H9 (cell line): ENCODE results near the gene ANKRD13B. TPM values are rescaled to one million over a fixed set of nuclear protein-coding genes. Genes with fewer than 3 reads are reported as not detected.

Source experiments
- DNase-seq: peaks from one replicate; pipeline ENCODE4 v3.0.0-alpha.2; 2017
- H2AFZ ChIP-seq: one replicate; pipeline ENCODE4 v1.6.1; 2013; ENCODE audit warnings: mild to moderate bottlenecking, low read length, control low read depth, moderate library complexity
- H2AK5ac ChIP-seq: 2 replicates; pipeline ENCODE4 v1.6.1; 2013; ENCODE audit warnings: low read length, control low read depth, mixed read lengths; ENCODE audit not compliant: insufficient read length
- H2BK120ac ChIP-seq: one replicate; pipeline ENCODE4 v1.6.1; 2013; ENCODE audit warnings: low read depth, mild to moderate bottlenecking, low read length, control low read depth, inconsistent platforms; ENCODE audit not compliant: poor library complexity, severe bottlenecking
- H2BK12ac ChIP-seq: 2 replicates; pipeline ENCODE4 v1.6.1; 2013; ENCODE audit warnings: low read length, control low read depth, mixed read lengths, low read depth; ENCODE audit not compliant: insufficient read length
- H2BK15ac ChIP-seq: 2 replicates; pipeline ENCODE4 v1.6.1; 2013; ENCODE audit warnings: low read depth, low read length, control low read depth
- H2BK20ac ChIP-seq: one replicate; pipeline ENCODE4 v1.6.1; 2013; ENCODE audit warnings: low read depth, mild to moderate bottlenecking, low read length, control low read depth, inconsistent platforms; ENCODE audit not compliant: poor library complexity, severe bottlenecking
- H2BK5ac ChIP-seq: 2 replicates; pipeline ENCODE4 v1.6.1; 2013; ENCODE audit warnings: low read length, control low read depth, mixed read lengths; ENCODE audit not compliant: insufficient read length
- H3K14ac ChIP-seq: 2 replicates; pipeline ENCODE4 v1.6.1; 2013; ENCODE audit warnings: low read length, control low read depth; ENCODE audit not compliant: insufficient read depth
- H3K18ac ChIP-seq: 2 replicates; pipeline ENCODE4 v1.6.1; 2013; ENCODE audit warnings: low read depth, mild to moderate bottlenecking, mixed read lengths, low read length, control low read depth; ENCODE audit not compliant: insufficient read length
- H3K23ac ChIP-seq: 2 replicates; pipeline ENCODE4 v1.6.1; 2013; ENCODE audit warnings: low read length, control low read depth, mixed read lengths, low read depth; ENCODE audit not compliant: insufficient read length
- H3K23me2 ChIP-seq: 2 replicates; pipeline ENCODE4 v1.6.1; 2013; ENCODE audit warnings: low read depth, mild to moderate bottlenecking, mixed read lengths, low read length, control low read depth; ENCODE audit not compliant: insufficient read length, poor library complexity, severe bottlenecking
- H3K27ac ChIP-seq: 2 replicates; pipeline ENCODE4 v1.5.1; 2013; ENCODE audit warnings: low read length, control low read depth, mixed read lengths, low read depth; ENCODE audit not compliant: insufficient read length
- H3K27me3 ChIP-seq: 2 replicates; pipeline ENCODE4 v1.6.1; 2013; ENCODE audit warnings: low read length, control low read depth, inconsistent platforms; ENCODE audit not compliant: insufficient read depth
- H3K4ac ChIP-seq: 2 replicates; pipeline ENCODE4 v1.6.1; 2013; ENCODE audit warnings: low read depth, mild to moderate bottlenecking, control low read depth, inconsistent platforms, low read length, moderate library complexity
- H3K4me1 ChIP-seq: 2 replicates; pipeline ENCODE4 v1.6.1; 2013; ENCODE audit warnings: low read length, control low read depth, inconsistent platforms; ENCODE audit not compliant: insufficient read depth
- H3K4me2 ChIP-seq: 2 replicates; pipeline ENCODE4 v1.6.1; 2013; ENCODE audit warnings: low read length, control low read depth, mixed read lengths; ENCODE audit not compliant: insufficient read length, insufficient read depth
- H3K56ac ChIP-seq: 2 replicates; pipeline ENCODE4 v1.6.1; 2013; ENCODE audit warnings: low read depth, mild to moderate bottlenecking, mixed read lengths, low read length, control low read depth; ENCODE audit not compliant: insufficient read length
- H3K79me1 ChIP-seq: 2 replicates; pipeline ENCODE4 v1.6.1; 2013; ENCODE audit warnings: low read depth, mild to moderate bottlenecking, moderate library complexity, low read length, control low read depth, inconsistent platforms; ENCODE audit not compliant: insufficient read depth, poor library complexity, severe bottlenecking
- H3K79me2 ChIP-seq: 2 replicates; pipeline ENCODE4 v1.6.1; 2013; ENCODE audit warnings: low read length, control low read depth, inconsistent platforms; ENCODE audit not compliant: insufficient read depth
- H3K9ac ChIP-seq: 2 replicates; pipeline ENCODE4 v1.6.1; 2013; ENCODE audit warnings: low read length, control low read depth, mixed read lengths; ENCODE audit not compliant: insufficient read length; ENCODE audit errors: extremely low read depth
- H3K9me3 ChIP-seq: one replicate; pipeline ENCODE4 v1.6.1; 2013; ENCODE audit warnings: low read depth, low read length, inconsistent platforms; ENCODE audit not compliant: control insufficient read depth
- H3T11ph ChIP-seq: one replicate; pipeline ENCODE4 v1.6.1; 2013; ENCODE audit warnings: mild to moderate bottlenecking, low read length, control low read depth, inconsistent platforms
- H4K20me1 ChIP-seq: one replicate; pipeline ENCODE4 v1.6.1; 2013; ENCODE audit not compliant: control insufficient read depth, insufficient read length, insufficient read depth
- H4K5ac ChIP-seq: 2 replicates; pipeline ENCODE4 v1.6.1; 2013; ENCODE audit warnings: low read depth, mild to moderate bottlenecking, mixed read lengths, low read length, control low read depth; ENCODE audit not compliant: insufficient read length
- H4K8ac ChIP-seq: replicated peaks from 2 replicates; pipeline ENCODE4 v1.6.1; 2013; ENCODE audit warnings: low read length, control low read depth, mixed read lengths, low read depth; ENCODE audit not compliant: insufficient read length
- H4K91ac ChIP-seq: 2 replicates; pipeline ENCODE4 v1.6.1; 2013; ENCODE audit warnings: low read depth, mild to moderate bottlenecking, moderate library complexity, mixed read lengths, low read length, control low read depth; ENCODE audit not compliant: insufficient read length
- H3K27ac Mint-ChIP-seq, 3 experiments: 2 replicates in 2 of 3; 3 replicates in 1 of 3; pipeline ENCODE4 v1.8.0; 2020 to 2021; ENCODE audit warnings: mixed read lengths in 3 of 3, mild to moderate bottlenecking in 1 of 3, moderate library complexity in 1 of 3
- H3K27me3 Mint-ChIP-seq: 2 replicates; pipeline ENCODE4 v1.8.0; 2021; ENCODE audit warnings: low read depth, mild to moderate bottlenecking, moderate library complexity, mixed read lengths
- H3K36me3 Mint-ChIP-seq, 3 experiments: 2 replicates in 2 of 3; 3 replicates in 1 of 3; pipeline ENCODE4 v1.8.0; 2020 to 2021; ENCODE audit warnings: low read depth in 3 of 3, mixed read lengths in 3 of 3; ENCODE audit not compliant: insufficient read depth in 1 of 3
- H3K4me1 Mint-ChIP-seq, 2 experiments: 2 replicates each; pipeline ENCODE4 v1.8.0; 2020; ENCODE audit warnings: mixed read lengths in 2 of 2
- H3K4me3 Mint-ChIP-seq, 2 experiments: 2 replicates in 1 of 2; 3 replicates in 1 of 2; pipeline ENCODE4 v1.8.0; 2020 to 2021; ENCODE audit warnings: mild to moderate bottlenecking in 2 of 2, mixed read lengths in 2 of 2, moderate library complexity in 1 of 2
- H3K9me3 Mint-ChIP-seq, 2 experiments: 2 replicates in 1 of 2; 3 replicates in 1 of 2; pipeline ENCODE4 v1.8.0; 2020; ENCODE audit warnings: mild to moderate bottlenecking in 2 of 2, mixed read lengths in 2 of 2, moderate library complexity in 1 of 2
- WGBS: extraction: QIAGEN DNeasy Blood & Tissue Kit; methylation state at CpG from one replicate; pipeline ENCODE4 v1.1.7; 2013; ENCODE audit warnings: missing lambda C conversion rate, low lambda C conversion rate, mixed read lengths; ENCODE audit not compliant: insufficient read length; ENCODE audit errors: extremely low coverage; 5-methylcytosine and 5-hydroxymethylcytosine counted together
- total RNA-seq: library from RNA; stranded (reverse); gene quantifications from 2 replicates; pipeline ENCODE4 v1.2.1, GENCODE V29; 2021
- TF ChIP-seq, protein P1 (sequence below): fragments of 200-600 bp; sonication (generic); conservative IDR thresholded peaks from 3 replicates; pipeline ENCODE4 v1.8.0; 2021; ENCODE audit warnings: antibody characterized with exemption, mild to moderate bottlenecking

The ANKRD13B gene
- total RNA-seq, 1 experiment from 2014 or later = 24.2 TPM

- Histone ChIP-seq H3K14ac (no peak overlapping the region), H2BK20ac (no peak overlapping the region), H2BK120ac (no peak overlapping the region), H2AFZ (no peak overlapping the region), H3K9ac (no peak overlapping the region), H3K27ac (no peak overlapping the region), H4K91ac (no peak overlapping the region), H3K27me3 (peaks cover 11% of the 10 kb centered on the region), H3K9me3 (no peaks in the 10 kb centered on the region), H3T11ph (no peak overlapping the region), H3K4ac (no peak overlapping the region), H3K4me1 (peaks cover 3% of the 10 kb centered on the region; the same call in 1 of the 2 replicates), H2BK12ac (no peak overlapping the region), H4K20me1 (no peaks in the 10 kb centered on the region), H3K18ac (no peak overlapping the region), H3K79me1 (no peaks in the 10 kb centered on the region), H4K8ac (no peak overlapping the region), H3K23ac (no peak overlapping the region), H3K56ac (no peak overlapping the region), H3K79me2 (no peaks in the 10 kb centered on the region), H3K4me2 (peak overlapping the region; percentile 26), H3K23me2 (peaks cover 20% of the 10 kb centered on the region), H4K5ac (no peak overlapping the region), H2BK5ac (no peak overlapping the region), H2AK5ac (no peak overlapping the region), H2BK15ac (no peak overlapping the region)
- WGBS = no CpG with 5 or more reads among the region's 22 CpGs
- Mint-ChIP-seq H3K36me3 (no peaks in the 10 kb centered on the region; a peak in 1 of 7 replicates), H3K27ac (no peak overlapping the region), H3K4me3 (peak overlapping the region in 1 of 2 experiments; percentile 70; a peak in 3 of 5 replicates), H3K9me3 (no peaks in the 10 kb centered on the region), H3K4me1 (peaks cover 42 to 77% of the 10 kb centered on the region in 2 experiments), H3K27me3 (peaks cover 87% of the 10 kb centered on the region)
- TF ChIP-seq, protein P1, sequence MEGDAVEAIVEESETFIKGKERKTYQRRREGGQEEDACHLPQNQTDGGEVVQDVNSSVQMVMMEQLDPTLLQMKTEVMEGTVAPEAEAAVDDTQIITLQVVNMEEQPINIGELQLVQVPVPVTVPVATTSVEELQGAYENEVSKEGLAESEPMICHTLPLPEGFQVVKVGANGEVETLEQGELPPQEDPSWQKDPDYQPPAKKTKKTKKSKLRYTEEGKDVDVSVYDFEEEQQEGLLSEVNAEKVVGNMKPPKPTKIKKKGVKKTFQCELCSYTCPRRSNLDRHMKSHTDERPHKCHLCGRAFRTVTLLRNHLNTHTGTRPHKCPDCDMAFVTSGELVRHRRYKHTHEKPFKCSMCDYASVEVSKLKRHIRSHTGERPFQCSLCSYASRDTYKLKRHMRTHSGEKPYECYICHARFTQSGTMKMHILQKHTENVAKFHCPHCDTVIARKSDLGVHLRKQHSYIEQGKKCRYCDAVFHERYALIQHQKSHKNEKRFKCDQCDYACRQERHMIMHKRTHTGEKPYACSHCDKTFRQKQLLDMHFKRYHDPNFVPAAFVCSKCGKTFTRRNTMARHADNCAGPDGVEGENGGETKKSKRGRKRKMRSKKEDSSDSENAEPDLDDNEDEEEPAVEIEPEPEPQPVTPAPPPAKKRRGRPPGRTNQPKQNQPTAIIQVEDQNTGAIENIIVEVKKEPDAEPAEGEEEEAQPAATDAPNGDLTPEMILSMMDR = no peak; the same call in 1 of the 3 replicates
- DNase-seq = no peak
Measured at GRCh38 chr17:29618272-29619065, 25.5 kb downstream of the ANKRD13B start.
